Posterior vena cava (tissue), 2 donors: Measurements from ENCODE around the gene ERFL. TPM values are rescaled to one million over a fixed set of nuclear protein-coding genes. Genes with fewer than 3 reads are reported as not detected.

Experiments used
- DNase-seq: peaks from one replicate; pipeline ENCODE4 v3.0.0-alpha.2; 2020; ENCODE audit warnings: low spot score
- intact Hi-C, 2 donors: fragments of 100-400 bp; cut with DNase I; formaldehyde crosslinking; loops; one replicate each; pipeline versions ENCODE4 v1.14.1 to v1.14.2; 2022 to 2023
- microRNA-seq, 2 donors: library from miRNA; unstranded; fragments of <30 nt; microRNA quantifications; one replicate each; pipeline ENCODE4 v1.2.0, GENCODE V29; 2020 to 2021; ENCODE audit warnings: borderline microRNAs expressed in 2 of 2
- total RNA-seq, 2 donors: library from RNA; stranded (reverse); fragmentation: NEBNext Ultra II Directional; extraction: Animal tissue kit (Norgen Biotek cat#: 25700); gene quantifications; one replicate each; pipeline ENCODE4 v1.2.1, GENCODE V29; 2021
- donor health status: DM: yes; HTN: yes; CAD: no.
- donor health status: DM: yes; HTN: yes; CAD: no.

ERFL gene
- total RNA-seq, 2 donors from 2014 or later, result 0.38 TPM; not detected in 1

DNA sequence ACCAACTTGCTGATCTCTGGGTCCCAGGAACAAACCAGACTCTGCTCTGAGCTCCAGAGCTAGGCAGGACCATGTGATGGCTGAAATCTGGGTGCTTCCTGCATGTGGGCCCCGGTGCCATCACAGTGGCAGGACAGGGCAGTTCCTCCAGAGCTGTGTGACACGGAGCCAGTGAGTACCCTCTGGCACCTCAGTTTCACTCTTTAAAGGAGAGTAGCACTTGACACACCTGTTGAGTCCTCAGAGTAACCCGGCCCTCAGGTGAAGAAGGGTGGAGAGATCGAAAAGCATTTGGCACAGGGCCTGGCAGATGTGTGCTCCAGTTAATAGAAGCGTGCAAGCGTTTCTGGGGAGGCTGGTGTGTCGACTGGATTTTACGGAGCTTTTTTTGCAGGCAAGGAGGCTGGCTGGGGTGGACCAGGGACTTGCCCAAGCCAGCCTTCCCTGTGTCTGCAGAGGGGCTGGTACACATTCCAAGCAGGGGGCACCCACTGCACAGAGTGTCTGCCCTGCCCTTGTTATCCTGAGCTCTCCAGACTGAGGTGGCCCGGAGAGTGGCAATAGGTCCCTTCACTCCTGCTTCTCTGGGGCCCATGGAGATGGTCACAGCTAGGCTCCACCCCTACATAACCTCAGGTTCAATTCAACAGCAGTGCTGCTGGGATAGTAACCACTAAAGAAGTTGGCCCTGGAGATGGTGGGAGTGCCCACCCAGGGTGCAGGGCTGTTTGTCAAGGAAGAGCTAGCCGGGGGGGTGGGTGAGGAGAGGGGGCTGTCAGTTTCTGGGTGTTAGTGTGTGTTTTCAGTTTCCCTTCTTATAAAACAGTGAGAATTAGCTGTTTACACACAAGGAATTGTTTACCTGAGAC lies 59.9 kb downstream of the ERFL start:
- intact Hi-C loops, result no loop called here
- DNase-seq, result no peak

DNA sequence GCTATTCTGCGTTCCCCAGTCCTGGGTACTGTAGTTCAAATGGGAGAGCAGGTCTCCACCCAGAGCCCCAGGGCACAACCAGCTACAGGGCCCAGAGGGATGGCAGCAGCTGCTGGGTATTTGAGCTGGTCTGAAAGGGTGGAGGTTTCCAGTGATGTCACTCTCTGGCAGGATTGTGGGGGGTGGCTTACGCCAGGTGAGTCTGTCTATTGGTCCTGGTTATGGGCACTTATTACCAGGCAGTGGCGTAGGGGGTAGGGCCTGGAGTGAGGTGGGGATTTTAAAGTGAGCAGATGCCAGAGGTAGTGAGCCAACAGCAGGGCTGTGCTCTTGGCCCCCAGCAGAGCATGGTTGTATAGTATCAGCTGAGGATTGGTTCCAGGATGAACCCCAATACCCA lies 62.0 kb downstream of the ERFL start:
- intact Hi-C loops, result no loop called here
- no peak for DNase-seq

DNA sequence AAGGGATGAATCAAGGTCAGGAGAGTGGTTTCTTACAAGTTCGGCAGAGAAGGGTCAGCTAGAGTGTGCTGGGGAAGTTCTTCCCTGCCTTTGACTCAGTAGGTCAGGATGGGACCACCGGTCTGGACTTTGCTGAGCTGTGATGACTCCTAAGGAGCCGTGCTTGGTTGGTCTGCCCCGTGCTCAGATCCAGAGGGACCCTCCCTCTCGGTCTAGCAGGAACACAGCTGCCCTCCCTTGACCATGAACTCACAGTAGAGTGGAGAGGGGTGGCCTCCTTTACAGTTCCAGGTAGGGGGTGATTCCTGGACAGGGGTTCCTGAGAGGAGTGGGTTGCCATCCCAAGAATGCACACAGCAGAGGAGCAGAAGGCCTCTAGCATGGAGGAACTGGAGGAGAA lies 63.9 kb downstream of the ERFL start:
- intact Hi-C loops, result no loop called here

DNA sequence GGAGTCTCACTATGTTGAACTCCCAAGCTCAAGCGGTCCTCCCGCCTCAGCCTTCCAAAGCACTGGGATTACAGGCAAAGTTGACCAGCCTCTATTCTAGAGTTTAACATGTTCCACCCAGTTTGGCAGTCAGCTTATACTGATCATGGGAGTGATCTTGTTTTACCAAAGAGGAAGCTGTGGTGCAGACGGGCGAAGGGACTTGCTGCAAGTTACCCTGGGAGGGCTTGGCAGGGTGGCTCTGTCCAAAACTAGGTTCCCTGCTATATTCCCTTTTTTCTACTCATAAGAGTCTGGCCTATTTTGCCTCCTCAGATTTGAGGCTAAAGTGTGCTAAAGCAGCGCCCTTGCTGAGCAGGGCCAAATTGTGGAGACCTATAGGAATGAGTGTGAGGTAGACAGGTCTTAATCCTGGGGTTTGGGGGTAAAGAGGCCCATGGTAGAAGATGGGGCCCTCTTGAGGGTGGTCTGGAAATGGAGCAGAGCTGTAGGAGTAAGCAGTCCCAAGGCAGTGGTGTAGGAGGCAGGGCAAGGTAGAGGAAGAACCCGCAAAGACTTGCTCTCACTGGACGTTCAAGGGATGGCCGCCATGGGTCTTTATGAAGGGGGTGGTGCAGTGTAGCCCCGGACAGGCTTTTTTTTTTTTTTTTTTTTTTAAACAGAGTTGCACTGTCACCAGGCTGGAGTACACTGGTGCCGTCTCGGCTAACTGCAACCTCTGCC lies 64.9 kb downstream of the ERFL start:
- intact Hi-C loops, result no loop called here
- no peak for DNase-seq

More for the DNA sequence above, 63.9 kb downstream of the ERFL start:
- no peak for DNase-seq

DNA sequence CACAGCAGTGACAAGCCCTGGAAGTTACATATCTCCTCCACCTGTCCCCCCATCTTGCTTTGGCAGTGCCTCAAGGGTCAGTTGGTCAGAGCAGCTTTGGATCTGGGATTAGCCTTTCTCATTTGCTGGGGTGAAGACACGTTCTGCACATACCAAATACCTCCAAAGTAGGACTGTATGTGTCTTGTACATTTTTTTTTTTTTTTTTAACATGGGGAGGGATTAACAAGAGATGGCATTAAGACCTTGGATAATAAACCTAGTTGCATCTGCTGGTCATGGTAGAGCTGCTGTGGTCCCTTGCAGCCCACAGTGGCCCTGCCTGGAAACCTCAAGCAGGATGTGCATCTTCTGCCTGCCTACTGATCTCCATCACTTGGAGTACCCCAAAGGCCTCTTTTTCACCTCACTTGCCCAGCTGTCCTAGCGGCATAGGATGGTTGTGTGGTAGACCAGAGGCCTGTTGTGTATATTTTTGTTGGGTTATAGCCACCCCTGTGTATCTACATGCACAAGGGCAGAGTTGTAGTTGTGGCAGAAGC lies 65.7 kb downstream of the ERFL start:
- intact Hi-C loops, result no loop called here
- no peak for DNase-seq

DNA sequence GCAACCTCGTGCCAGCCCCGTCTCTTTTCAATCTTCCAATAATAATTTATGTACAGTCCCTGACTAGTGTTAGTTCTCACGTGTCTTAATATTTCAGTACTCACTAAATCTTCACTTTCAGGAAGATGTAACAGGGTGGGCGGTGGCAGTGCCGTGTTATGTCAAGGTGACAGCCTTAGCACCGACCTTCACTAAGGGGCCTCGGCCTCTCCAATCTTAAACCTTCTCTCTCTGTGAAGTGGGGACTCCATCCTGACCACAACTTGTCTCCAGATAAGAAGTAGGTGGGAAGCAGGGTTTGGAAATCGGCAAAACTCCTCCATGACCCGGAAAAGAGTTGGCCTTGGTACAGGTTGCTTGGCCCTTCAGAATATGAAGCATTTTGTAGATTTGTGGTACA lies 66.4 kb downstream of the ERFL start:
- intact Hi-C loops, result no loop called here
- DNase-seq, result no peak

DNA sequence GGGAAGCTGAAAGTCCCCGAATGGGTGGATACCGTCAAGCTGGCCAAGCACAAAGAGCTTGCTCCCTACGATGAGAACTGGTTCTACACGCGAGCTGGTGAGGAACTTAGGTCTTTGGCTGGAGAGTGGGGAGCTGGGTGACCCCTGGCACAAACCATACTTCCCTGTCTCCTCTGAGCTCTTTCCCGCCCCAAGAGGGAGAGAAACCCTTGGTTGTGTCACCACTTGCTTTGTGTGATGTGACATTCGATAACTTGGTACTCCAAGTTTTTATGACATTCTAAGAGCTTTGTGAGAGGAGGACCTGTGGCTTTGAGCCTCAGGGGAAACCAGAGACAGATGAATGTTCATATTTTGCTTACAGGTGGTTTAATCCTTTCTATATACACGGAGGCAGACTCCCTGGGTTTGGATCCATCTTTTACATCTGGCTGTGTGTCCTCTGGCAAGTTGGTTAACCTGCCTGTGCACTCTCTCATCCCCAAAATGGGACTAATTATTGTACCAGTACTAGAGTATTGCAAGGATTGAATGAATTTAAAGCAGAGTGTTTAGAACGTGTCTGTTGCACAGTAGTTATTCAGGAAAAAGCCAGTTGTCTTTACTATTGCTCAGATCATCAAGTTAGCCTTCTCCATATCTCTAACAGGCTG lies 67.0 kb downstream of the ERFL start:
- intact Hi-C loops, result no loop called here
- DNase-seq, result no peak

DNA sequence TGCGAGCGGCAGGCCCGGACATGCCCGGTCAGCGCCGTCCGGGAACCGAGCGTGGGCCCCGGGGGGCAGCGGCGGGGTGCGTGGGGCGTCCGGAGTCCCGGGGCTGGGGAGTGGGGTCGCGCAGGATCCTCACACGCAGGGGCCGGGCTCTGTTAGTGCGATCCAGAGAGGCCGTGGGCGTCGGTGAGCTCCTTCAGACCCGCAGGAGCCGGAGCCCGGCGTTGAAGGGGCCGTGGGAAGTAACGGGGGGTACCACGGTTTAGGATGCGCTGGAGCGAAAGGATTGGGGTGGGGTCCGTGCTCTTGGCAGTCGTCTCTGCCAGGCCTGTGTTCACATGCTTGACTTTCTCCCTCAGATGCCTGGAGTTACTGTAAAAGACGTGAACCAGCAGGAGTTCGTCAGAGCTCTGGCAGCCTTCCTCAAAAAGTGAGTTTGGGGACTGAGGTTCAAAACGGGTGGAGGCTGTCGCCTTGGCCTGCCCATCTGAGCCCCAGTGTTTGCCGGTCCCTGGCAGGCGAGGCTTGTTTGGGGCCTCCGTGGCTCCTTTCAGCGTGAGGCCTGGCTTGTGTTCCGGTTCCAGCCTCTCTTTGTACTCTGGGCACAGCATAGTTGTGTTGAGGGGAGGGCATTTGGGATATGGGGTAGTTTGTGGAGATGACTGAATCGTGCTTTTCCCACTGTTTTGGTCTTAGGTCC lies 67.7 kb downstream of the ERFL start:
- intact Hi-C loops, result no loop called here
- DNase-seq, result no peak

DNA sequence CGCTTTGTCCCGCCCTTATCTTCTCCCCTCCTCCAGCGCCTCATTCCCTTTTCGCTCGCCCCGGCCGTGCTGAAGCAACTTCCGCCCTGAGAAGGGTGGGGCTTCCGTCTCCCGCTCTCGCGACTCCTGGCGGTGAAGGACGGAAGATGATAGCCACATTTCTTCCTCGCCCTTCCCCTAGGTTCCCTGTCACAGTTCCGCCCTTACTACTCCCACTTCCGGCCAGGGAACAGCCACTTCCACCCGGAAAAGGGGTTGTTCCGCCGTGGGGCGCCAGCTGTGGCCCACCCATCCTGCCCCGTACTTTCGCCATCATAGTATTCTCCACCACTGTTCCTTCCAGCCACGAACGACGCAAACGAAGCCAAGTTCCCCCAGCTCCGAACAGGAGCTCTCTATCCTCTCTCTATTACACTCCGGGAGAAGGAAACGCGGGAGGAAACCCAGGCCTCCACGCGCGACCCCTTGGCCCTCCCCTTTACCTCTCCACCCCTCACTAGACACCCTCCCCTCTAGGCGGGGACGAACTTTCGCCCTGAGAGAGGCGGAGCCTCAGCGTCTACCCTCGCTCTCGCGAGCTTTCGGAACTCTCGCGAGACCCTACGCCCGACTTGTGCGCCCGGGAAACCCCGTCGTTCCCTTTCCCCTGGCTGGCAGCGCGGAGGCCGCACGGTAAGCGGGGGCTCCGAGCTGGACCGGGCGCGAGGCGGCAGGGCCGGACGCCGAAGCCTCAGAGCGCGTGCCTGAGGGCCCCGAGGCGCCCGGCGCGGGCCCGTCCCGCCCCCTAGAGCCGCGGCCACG lies 68.4 kb downstream of the ERFL start, which contains the start of gene RPS19:
Gene RPS19, plus strand, starts transcription at position 638 of the 801 bp plus-strand sequence. CDS start 520 bp downstream, outside the sequence.
- DNase-seq, result peak; percentile 100
- intact Hi-C loops, result no loop called here

DNA sequence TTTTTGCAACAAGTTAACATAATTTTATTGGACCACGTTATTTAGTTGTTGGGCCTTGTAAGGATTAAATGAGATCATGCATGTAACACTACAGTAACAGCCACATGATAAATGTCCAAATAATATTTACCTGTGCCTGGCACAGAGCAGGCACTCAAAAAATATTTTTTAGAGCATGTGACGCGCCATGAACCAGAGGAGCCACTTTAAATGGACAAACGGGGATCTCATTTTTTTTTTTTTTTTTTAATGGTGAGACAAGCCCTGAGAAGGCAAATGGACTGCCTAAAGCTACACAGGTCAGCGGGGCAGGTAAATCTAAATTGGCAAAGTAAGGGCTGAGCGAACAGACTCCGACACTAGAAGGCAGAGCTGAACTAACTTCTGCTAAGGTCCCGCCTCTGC lies 69.0 kb downstream of the ERFL start:
- intact Hi-C loops, result no loop called here
- no peak for DNase-seq

Small RNA genes within 50 kb of the gene (microRNA-seq; reads per million reads assigned to microRNA genes)
- gene MIR6797, result 0 to 0.26 reads per million in 2 donors

Other genes starting within 250 kb of the ERFL start
- not detected for gene CEACAM7, start 240.2 kb downstream of the ERFL start, total RNA-seq
- gene CEACAM5, start 219.8 kb downstream of the ERFL start, total RNA-seq, result not detected
- gene CEACAM6, start 172.9 kb downstream of the ERFL start, total RNA-seq, result under 1 TPM in 1 of 2 donors, not detected in 1; 0.10 TPM
- gene CEACAM3, start 131.9 kb downstream of the ERFL start, total RNA-seq, result under 1 TPM; 0.71 to 0.93 TPM
- gene LYPD4, start 83.8 kb downstream of the ERFL start, total RNA-seq, result not detected
- gene DMRTC2, start 83.4 kb downstream of the ERFL start, total RNA-seq, result not detected
- 1,000 to 10,000 TPM in 1 of 2 donors, 100 to 1,000 TPM in 1; 982 to 1,008 TPM for gene RPS19, start 68.2 kb downstream of the ERFL start, total RNA-seq
- under 1 TPM; 0.52 to 0.97 TPM for gene CD79A, start 51.2 kb downstream of the ERFL start, total RNA-seq
- gene ARHGEF1, start 45.3 kb downstream of the ERFL start, total RNA-seq, result 10 to 100 TPM; 73.4 to 73.7 TPM
- 100 to 1,000 TPM; 186 to 191 TPM for gene RABAC1, start 30.9 kb upstream of the ERFL start, total RNA-seq
- gene ATP1A3, start 65.8 kb upstream of the ERFL start, total RNA-seq, result under 1 TPM in 1 of 2 donors, not detected in 1; 0.19 TPM
- gene GRIK5, start 141.8 kb upstream of the ERFL start, total RNA-seq, result 10 to 100 TPM; 11.3 to 13.4 TPM
- 1 to 10 TPM; 7.6 to 9.1 TPM for gene ZNF574, start 147.7 kb upstream of the ERFL start, total RNA-seq
- 1 to 10 TPM; 2.1 to 3.1 TPM for gene POU2F2, start 204.0 kb upstream of the ERFL start, total RNA-seq